ENCODE measurements around the gene CDC42BPG.

CDC42BPG gene

GRCh38 chr11:64804346-64805210 is 39.9 kb downstream of the CDC42BPG start:
- DNase-seq (ENCODE audit: low read depth in 2 of 3, low spot score in 1 of 3), result no peak

GRCh38 chr11:64803846-64804345 is 40.6 kb downstream of the CDC42BPG start:
- no peak for DNase-seq (ENCODE audit: low read depth in 2 of 3, low spot score in 1 of 3)

GRCh38 chr11:64803158-64803845 is 41.2 kb downstream of the CDC42BPG start, which contains the start of gene MAP4K2:
MAP4K2 (minus strand) TSS chr11:64803214; CDS start chr11:64803149, 65 bp downstream.
- peak; percentile 62 to 83 (median 70) for DNase-seq (ENCODE audit: low read depth in 2 of 3, low spot score in 1 of 3)

- peak in 2 of 3 donors; percentile 14 to 20 for DNase-seq (ENCODE audit: low read depth in 2 of 3, low spot score in 1 of 3)
Observed at GRCh38 chr11:64802370-64803157, 41.9 kb downstream of the CDC42BPG start.

- no peak for DNase-seq (ENCODE audit: low read depth in 2 of 3, low spot score in 1 of 3)
Observed at GRCh38 chr11:64801561-64802369, 42.7 kb downstream of the CDC42BPG start.

GRCh38 chr11:64801158-64801464 is 43.3 kb downstream of the CDC42BPG start:
- DNase-seq (ENCODE audit: low read depth in 2 of 3, low spot score in 1 of 3), result no peak

GRCh38 chr11:64800303-64801157 is 43.9 kb downstream of the CDC42BPG start:
- no peak for DNase-seq (ENCODE audit: low read depth in 2 of 3, low spot score in 1 of 3)

GRCh38 chr11:64799623-64800302 is 44.7 kb downstream of the CDC42BPG start:
- no peak for DNase-seq (ENCODE audit: low read depth in 2 of 3, low spot score in 1 of 3)

GRCh38 chr11:64799256-64799622 is 45.2 kb downstream of the CDC42BPG start:
- DNase-seq (ENCODE audit: low read depth in 2 of 3, low spot score in 1 of 3), result no peak

GRCh38 chr11:64796757-64797541 is 47.5 kb downstream of the CDC42BPG start:
- DNase-seq (ENCODE audit: low read depth in 2 of 3, low spot score in 1 of 3), result no peak

GRCh38 chr11:64796047-64796756 is 48.3 kb downstream of the CDC42BPG start:
- DNase-seq (ENCODE audit: low read depth in 2 of 3, low spot score in 1 of 3), result no peak

- no peak for DNase-seq (ENCODE audit: low read depth in 2 of 3, low spot score in 1 of 3)
Observed at GRCh38 chr11:64794526-64794925, 49.9 kb downstream of the CDC42BPG start.

- DNase-seq (ENCODE audit: low read depth in 2 of 3, low spot score in 1 of 3), result no peak
Observed at GRCh38 chr11:64793271-64794160, 50.9 kb downstream of the CDC42BPG start.

GRCh38 chr11:64792482-64792881 is 52.0 kb downstream of the CDC42BPG start:
- no peak for DNase-seq (ENCODE audit: low read depth in 2 of 3, low spot score in 1 of 3)

GRCh38 chr11:64791781-64792291 is 52.6 kb downstream of the CDC42BPG start:
- no peak for DNase-seq (ENCODE audit: low read depth in 2 of 3, low spot score in 1 of 3)

Measured in stimulated activated CD4-positive, alpha-beta T cell treated with anti-CD3 and anti-CD28 coated beads, Interleukin-12 subunit alpha, Interleukin-12 subunit beta, amount 100 ng/mL, for 48 hours (primary cell).